Activated CD4-positive, alpha-beta T cell treated with anti-CD3 and anti-CD28 coated beads, Interleukin-2, amount 50 U/mL, for 4 hours (primary cell): ENCODE measurements around the gene IFT25.
A peak's percentile ranks its signal among the peaks of the same experiment; 100 is the strongest.
"Not testable (repeated sequence)": the region's sequence is repeated elsewhere in the genome, so short reads cannot be mapped to it uniquely, and the experiment has no call there.

Experiments
- DNase-seq, 2 experiments: peaks; one replicate each; pipeline ENCODE4 v3.0.0-alpha.2; 2020

The IFT25 gene

DNA sequence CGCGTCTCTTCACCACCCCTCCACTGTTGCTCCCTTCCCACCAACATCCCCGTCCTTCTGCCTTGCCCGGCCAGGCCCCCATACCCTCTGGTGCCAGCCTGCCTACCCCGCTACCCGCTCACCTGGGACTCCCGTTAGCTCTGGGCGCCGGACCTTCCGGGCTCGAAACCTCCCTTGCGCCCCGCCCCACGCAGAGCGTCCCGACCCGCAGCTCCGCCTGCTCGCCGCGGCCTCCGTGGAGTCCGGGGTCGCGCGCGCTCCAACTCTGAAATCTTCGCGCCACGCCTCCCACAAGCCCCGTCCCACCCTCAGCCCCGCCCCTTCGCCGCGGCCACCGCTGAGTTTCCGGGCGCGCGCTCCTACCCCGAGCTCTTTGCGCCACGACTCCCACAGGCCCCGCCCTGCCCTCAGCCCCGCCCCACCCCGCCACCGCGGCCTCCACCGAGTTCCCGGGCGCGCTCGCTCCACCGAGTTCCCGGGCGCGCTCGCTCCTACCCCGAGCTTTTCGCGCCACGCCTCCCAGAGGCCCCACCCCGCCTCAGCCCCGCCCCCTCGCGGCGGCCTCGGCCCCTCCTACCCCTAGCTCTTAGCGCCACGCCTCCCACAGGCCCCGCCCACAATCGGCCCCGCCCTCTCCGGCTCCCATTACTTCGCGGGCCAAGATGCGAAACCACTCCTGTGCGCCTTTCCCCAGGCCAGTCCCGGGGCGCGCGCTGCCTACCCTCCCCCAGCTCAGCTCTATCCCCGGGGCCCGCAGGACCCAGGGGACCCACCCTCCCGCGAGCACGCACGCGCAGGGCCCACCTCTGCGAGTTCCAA is at the start of gene IFT25:
Gene IFT25 (minus strand): TSS at position 267 of the 819 bp plus-strand sequence. CDS start 5,617 bp downstream, outside the sequence.
- peak; percentile 98 to 99 for DNase-seq

DNA sequence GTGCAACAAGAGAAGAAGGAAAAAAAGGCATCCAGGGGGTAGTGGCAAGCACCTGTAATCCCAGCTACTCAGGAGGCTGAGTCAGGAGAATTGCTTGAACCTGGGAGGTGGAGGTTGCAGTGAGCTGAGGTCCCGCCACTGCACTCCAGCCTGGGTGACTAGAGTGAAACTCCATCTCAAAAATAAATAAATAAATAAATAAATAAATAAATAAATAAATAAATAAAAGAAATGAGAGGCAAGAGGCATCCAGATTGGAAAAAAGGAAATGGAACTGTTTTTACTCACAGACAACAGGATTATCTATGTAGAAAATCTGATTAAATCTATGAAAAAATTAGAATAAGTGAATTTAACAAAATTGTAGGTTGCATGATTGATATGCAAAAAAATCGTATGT is 49.0 kb upstream of the IFT25 start:
- not testable (repeated sequence) for DNase-seq

DNA sequence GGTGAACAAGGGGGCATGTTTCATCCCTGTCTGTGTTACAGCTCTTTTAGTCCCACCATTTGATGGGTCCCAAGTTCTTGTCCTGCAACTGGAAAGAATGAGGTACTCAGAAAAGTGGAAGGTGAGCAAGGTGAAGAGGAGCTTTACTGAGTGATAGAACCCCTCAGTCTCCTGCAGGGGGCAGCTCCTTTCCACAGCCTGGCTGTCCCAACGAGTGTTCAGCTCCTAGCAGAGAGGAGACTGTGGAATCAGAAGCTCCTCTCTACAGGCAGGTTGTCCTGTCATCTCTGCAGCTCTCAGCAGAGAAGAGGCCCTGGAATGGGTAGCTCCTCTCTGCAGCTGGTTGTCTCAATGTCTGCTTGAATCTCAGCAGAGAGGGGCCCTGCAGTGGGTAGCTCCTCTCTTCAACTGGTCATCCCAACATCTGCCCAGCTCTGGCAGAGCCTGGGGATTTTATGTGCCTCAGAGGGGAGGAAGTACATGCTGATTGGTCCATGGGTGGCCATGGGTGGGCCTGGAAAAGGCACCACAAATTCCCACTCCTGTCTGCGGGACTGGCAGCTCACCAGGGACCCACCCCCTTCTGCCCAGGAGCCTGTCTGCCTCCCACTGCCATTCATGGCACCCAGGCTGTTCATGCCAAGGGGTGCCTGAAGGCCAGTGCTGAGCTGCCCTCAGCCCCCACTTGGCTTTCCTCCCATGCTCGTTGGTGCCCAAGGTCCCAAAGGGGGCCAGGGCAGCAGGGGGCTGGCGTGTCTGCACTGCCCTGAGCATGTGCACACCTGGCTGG is 46.8 kb upstream of the IFT25 start:
- DNase-seq = no peak

DNA sequence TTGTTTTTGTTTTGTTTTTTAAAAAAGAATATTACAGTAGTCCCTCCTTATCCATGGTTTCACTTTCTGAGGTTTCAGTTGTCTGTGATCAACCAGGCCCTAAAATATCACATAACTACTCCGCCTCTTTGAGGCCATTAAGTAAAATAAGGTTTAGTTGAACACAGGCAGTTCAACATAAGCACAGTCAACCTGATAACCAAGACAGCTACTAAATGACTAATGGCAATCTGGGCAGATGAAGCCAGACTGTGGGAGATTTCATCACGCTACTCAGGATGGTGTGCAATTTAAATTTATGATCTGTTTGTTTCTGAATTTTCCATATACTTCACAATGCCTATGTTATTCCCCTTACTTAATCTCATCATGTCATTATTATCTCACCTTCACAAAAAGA is 42.4 kb upstream of the IFT25 start:
- DNase-seq = no peak

DNA sequence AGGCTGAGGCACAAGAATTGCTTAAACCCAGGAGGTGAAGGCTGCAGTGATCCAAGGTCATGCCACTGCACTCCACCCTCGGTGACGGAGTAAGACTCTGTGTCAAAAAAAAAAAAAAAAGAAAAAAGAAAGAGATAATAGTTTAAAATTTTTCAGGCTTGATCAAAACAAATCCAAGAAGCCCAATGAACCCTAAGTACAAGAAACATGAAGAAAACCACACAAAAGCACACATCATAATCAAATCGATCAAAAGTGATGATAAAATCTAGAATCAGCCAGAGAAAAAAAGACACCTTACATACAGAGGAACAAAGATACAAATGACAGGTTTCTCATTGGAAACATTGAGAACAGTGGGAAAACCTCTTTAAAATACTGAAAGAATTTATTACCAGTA is 41.0 kb upstream of the IFT25 start:
- DNase-seq = no peak

DNA sequence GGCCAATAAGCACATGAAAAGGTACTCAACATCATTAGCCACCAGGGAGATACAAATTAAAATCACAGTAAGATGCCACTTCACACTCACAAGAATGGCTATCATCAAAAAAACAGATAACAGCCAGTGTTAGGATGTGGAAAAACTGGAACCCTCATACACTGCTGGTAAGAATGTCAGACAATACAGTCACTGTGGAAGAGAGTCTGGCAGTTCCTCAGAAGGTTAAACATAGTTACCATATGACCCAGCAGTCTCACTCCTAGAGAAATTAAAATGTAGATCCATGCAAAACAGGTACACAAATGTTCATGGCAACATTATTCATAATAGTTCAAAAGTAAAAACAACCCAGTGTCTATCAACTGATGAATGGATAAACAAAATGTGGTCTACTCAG is 39.2 kb upstream of the IFT25 start:
- DNase-seq = no peak

DNA sequence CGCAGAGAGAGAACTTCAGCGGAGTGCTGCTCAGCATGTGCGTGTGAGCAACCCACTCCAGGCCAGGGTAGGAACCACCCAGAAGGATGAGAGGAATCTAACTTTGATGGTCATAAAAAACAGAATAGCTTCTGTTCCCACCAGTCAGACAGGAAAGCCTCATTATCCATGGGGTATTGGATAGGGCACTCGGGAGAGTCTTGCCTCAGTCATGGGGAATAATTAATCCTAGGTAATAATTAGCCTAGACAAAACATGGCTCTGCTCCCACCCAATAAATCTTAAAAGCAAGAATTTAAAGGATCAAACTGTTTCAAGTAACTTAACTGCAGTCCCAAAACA is 37.2 kb upstream of the IFT25 start:
- DNase-seq = no peak

DNA sequence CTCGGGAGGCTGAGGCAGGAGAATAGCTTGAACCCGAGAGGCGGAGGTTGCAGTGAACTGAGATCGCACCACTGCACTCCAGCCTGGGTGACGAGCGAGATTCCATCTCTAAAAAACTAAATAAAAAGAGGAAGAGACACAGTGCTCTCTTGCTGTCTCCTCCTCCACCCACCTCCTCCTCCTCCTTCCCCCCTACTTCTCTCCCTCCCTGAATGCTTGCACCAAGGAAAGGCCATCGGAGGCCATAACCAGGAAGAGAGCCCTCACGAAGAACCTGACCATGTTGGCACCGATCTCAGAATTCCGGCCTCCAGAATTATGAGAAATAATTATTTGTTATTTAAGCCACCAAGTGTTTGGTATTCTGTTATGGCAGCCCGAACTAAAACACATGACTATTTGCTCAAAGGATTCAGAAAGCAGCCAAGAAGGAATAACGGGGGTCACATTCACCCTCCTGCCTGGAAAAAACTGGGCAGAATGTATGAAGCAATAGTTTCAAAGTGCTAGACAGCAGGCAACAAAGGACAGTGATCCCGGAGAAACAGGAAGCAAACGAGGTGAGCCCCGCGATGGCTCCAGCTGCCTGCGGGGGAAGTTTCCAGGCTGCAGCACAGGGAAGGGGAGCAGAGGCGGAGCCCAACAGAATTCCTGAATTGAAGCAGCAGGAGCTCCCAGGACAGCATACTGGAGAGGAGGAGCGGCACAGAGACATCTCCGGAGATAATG is 36.7 kb upstream of the IFT25 start:
- no peak for DNase-seq

DNA sequence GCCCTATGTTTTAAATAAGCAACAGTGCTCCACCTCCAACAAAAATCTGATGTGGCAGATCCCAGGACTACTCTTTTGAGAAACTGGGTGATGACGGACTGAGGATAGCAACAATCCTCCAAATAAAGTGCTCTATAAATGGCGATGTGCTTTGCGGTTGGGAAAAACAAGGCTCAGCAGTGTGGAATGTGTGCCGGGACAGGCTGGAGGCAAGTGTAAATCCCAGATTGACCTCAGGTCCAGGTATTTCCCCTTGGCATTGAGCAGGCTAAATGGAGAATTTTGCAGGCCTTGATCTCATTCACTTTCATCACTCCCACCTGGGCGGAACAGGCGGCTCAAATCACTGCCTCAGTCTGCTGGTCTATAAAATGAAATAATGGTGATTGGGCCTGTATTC is 35.7 kb upstream of the IFT25 start:
- DNase-seq = no peak

DNA sequence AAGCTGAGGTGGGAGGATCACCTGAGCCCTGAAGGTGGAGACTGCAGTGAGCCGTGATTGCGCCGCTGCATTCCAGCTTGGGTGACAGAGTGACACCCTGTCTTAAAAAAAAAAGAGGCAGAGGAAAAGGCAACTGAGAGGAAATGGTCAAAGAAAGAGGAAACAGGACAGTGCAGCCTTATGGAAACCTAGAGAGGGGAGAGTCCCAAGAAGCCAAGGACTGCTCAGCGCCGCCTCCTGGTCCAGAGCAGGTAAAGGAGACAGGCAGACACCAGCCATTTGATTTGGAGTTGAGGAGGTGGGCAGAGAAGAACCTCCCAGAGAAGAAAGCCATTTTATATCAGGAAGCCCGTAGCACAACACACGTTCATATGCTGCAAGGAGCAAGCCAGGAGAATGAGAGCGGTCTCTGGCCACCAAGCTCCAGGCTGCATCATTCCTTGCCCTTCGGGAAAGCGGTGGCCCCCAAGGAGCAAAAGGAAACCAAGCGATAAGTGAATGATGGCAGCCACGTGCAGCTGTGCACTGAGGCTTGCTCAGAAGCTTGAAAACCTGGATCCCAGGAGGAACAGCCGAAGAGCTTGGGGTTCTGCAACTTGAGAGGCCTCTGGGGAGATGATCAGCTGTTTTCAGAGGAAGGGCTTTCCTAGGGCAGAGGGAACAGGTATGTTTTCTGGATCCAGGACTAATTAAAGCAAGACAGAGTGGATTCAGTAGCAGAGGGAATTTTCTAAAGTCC is 34.4 kb upstream of the IFT25 start:
- no peak for DNase-seq

DNA sequence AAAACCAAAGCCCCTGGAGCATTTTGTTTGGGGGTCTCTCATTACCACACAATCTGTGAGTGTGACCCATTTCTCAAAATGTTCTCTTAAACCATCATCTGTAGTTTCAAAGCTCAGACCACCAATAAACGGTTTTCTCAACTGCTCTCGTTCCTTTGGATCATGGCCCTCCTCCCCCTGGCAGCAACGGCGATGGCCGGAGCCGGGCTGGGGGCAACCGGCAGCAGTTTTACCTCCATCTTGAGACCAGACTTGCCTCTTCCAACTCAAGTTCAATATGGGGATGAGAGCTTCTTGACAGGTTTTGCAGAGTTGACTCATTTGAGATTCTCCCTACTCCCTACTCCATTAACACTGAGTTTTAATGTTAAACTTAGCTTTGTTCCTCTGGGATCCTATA is 30.4 kb upstream of the IFT25 start:
- DNase-seq = no peak

DNA sequence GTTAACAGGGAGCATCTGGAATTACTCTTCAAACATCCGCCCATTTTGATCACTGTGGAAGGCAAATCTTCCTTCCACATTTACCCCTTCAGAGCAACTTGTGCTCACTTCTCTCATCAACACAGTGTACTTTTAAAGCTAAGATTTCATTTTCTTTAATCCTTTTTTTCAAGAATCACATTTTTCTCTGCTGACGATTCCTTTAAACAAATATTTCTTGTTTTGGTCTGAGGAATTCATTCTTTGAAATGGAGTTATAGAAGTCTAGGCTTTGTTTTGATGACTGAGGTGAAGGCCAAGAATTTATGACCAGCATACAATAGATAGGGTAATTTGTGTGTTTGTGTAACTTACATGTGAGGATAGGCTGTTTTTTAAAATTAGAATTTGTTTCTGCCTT is 26.2 kb upstream of the IFT25 start:
- no peak for DNase-seq

DNA sequence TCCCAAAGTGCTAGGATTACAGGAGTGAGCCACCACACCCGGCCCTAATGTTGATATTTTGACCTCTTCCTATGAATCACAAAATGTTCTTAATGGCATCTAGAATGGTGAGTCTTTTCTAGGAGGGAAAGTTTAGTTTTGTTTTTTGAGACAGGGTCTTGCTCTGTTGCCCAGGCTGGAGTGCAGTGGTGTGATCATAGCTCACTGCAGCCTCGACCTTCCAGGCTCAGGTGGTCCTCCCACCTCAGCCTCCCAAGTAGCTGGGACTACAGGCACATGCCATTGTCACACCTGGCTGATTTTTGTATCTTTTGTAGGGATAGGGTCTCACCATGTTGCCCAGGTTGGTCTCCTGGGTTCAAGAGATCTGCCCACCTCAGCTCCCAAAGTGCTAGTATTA is 23.8 kb upstream of the IFT25 start:
- not testable (repeated sequence) for DNase-seq

DNA sequence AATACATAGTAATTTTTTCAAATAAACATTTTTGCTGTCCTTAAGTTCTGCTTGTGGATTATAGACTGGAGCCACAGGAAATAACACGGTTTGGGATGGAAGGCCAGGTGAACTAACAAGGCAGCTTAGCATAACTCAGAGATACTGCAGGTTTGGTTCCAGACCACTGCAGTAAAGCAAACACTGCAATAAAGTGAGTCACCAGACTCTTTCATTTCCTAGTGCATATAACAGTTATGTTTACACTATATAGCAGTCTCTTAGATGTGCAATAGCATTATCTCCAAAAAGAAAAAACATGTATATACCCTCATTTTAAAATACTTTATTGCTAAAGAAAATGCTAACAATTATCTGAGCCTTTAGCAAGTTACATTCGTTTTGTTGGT is 22.6 kb upstream of the IFT25 start:
- DNase-seq = no peak

DNA sequence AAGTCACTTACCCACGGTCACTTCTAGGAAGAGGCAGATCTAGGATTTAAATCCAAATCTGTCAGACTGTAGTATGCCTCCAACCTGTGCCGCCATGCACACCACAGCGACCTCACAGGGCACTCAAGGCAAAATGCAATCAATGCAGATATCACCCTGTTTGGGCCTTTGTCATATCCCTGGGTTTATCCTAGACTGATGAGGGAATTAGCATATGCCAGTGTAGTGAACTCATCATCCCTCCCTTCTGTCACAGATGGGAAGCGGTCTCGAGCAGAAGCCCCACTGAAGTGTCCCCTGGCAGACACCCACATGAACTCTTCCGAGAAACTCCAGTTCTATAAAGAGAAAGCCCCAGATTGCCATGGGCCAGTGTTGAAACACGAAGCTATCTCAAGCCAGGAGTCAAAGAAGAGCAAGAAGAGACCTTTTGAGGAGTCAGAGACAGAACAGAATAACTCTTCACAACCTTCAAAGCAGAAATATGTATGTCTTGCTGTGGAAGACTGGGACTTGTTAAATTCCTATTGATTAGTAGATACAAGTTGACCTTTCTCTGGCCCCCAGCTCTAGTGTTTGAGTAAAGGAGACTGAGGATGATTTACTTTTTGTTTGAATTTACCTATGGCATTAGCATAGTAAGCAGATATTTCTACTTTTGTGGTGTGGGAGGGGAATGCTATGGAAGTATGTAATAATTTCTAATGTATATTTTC is 22.1 kb upstream of the IFT25 start:
- DNase-seq = no peak

DNA sequence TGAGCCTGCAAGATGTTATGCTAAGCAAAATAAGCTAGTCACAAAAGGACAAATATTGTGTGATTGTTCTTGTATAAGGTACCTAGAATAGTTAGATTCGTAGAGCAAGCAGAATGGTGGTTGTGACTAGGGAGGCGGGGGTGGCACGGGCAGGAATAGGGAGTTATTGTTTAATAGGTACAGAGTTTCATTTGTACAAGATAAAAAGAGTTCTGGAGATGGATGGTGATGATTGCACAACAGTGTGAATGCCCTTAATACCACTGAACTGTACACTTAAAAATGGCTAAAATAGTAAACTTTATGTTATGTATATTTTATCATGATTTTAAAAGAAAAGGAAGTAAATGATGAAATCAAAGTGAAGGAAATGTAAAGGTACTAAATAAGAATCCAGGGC is 21.3 kb upstream of the IFT25 start:
- DNase-seq = no peak

DNA sequence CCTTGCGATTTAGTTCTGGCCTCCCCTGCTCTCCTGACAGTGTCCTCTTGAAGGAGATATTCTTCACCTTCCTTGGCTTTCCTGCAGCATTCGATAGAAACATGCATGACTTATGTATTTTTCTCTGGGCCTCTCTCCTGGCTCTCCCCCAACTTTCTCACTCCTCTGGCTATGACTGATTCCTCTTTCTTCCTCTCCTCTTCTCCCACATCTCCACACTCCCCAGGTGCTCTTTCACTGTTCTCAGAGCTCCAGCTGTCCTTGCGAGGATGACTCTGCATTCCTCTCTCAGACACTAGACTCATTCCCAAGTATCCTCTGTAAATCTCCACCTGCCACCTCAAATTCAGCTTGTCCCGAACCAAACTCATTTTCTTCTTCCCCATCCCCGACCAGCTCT is 18.6 kb upstream of the IFT25 start:
- DNase-seq = no peak

DNA sequence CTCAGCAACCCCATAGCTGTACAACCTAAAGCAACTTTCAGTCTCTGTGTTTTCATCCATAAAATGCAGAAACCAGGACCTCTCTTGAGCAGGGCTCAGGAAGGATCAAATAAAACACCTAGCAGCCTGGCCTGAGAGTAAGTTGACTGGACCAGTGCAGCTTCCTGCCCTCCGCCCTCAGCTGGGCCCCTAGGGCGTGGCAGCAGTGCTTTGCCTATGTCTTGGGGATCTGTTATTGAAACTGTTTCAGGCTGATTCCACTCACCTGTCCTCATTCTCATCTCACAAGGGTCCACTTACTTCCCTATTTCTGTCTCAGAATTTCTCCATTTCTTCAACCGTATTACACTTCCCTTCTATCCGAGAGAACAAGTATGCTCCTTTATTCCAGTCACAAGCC is 18.0 kb upstream of the IFT25 start:
- DNase-seq = no peak

DNA sequence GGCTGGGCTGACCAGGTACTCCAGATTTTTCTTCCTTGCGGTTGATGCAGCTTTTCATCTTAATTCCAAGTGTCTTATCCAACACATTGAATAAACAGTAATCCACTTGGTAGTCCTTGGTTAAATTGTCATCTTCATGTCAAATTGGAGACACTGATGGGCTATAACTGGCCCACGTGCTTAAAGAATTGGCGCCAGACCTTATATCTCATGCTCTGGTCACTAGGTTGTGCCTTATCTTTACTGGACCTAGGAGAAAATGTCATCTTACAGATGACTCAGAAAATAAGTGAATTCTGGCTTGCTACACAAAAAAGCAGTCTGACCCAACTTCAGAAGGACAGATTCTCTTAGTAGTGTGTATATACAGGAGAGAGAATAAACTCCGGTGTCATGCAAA is 16.9 kb upstream of the IFT25 start:
- DNase-seq = no peak

DNA sequence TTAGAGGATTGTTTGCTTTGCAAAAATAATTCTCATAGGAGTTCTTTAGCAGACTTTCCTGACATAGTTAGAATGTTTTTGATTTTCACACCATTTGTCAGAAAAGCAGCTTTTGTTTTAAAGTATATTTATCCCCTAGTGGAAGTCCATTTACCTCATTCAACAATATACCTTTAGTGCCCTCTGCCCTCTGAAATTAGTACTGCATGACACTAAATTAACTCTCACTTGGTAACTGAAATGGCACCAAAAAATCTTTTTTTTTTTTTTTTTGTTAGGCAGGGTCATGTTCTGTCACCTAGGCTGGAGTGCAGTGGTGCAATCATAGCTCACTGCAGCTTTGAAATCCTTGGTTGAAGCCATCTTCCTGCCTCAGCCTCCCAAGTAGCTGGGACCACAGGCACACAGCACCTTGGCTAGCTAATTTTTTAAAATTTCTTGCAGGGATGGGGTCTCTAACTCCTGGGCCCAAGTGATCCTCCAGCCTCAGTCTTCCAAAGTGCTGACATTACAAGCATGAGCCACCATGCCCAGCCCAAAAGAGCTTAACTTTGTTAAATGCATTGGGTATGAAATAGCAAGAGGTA is 14.3 kb upstream of the IFT25 start:
- no peak for DNase-seq

DNA sequence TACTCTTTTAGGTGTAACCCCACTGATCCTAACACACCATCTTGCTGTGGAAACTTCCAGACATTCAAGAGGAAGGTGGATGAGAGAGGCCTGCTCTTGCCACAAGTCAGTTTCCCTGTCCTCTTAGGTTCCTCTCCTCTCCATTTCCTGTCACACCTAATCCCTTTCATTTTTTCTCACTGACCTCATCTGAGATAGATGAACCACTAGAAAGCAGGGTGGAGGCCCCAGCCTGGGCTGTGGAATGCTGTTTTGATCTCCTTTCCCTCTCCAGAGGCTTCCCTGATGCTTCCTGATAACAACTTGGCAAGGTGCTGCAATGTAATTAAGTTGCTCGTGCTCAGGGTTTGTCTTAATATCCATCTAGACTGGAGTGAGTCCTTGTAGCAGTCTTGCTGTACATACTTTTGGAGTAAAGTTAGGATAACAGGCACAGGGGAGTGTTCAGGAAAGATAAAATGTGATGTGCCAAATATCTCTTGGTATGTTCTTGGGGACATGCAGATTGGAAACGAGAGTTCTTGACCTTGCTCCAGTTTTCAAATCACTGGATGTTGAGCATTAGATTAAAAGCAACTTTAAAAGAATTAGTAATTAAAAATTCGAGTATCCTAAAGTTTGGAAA is 11.8 kb upstream of the IFT25 start:
- DNase-seq = no peak
